NCI-H748 (cell line): Measurements from ENCODE around the gene ATG4C.
"Not testable (repeated sequence)": the region's sequence is repeated elsewhere in the genome, so short reads cannot be mapped to it uniquely, and the experiment has no call there.

Source experiments
- DNase-seq: peaks from one replicate; lab custom pipeline; 2025; ENCODE audit not compliant: unreplicated experiment; lab: John Stamatoyannopoulos, UW

Gene ATG4C

GRCh38 chr1:62774971-62775595 lies 8.8 kb upstream of the ATG4C start:
- no peak for DNase-seq

- no peak for DNase-seq
Observed at GRCh38 chr1:62778208-62778607, 5.7 kb upstream of the ATG4C start.

GRCh38 chr1:62781841-62782543 lies 1.9 kb upstream of the ATG4C start:
- DNase-seq: no peak

DNA sequence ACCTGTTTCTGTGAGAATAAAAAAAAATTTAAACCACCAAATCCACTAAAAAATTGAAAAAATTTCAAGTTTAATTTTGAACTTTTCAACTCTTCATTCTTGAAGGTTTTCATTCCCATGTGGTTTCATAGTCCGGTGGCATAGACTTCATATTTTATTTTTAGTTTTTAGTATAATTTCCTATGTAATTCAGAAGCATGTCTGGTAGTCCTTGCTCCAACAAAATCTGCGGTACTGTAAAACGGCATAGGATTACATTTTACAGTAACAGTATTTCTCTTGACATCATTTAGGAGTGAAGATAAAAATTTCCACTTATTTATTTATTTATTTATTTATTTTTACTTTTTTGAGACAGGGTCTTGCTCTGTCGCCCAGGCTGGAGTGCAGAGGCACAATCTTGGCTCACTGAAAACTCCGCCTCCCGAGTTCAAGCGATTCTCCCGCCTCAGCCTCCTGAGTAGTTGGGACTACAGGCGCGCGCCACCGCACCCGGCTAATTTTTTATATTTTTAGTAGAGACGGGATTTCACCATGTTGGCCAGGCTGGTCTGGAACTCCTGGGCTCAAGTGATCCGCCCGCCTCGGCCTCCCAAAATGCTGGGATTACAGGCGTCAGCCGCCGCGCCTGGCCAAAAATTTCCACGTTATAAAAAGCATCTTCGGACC lies 1.3 kb upstream of the ATG4C start:
- DNase-seq: not testable (repeated sequence)

GRCh38 chr1:62784509-62785365 lies 805 bp downstream of the ATG4C start:
- DNase-seq: peak; percentile 28

DNA sequence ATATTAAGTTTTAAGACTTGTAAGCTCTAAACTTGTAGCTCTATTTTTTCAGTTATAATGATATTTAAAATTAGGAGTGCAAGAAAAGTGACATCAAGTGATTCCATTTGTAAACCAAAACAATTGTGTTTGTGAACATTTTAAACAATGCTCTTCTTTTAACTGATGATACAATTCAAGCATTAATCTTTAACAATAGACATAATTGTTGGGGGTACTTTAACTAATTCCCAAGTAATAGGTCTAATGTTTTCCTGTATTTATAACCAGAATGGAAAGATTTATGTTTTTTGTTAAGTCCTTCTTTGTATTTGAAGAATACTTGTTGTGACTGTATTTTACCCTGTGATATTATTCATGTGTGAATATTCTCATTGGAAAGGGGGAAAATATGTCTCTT lies 6.8 kb downstream of the ATG4C start:
- DNase-seq: no peak

- DNase-seq: no peak
Observed at GRCh38 chr1:62794053-62794452, 10.1 kb downstream of the ATG4C start.

GRCh38 chr1:62796221-62796620 lies 12.3 kb downstream of the ATG4C start:
- DNase-seq: no peak

DNA sequence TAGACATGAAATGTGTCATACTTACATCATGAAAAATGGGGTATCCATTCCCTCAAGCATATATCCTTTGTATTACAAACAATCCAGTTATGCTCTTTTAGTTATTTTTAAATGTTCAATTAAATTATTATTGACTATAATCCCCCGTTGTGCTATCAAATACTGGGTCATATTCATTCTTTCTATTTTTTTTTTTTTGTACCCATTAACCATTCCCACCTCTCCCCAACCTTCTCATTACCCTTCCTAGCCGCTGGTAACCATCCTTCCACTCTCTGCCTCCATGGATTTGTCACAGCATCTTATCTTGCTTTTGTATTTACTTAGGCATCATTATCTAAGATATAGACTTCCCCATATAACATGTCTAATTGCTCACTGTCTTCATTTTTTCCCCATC lies 15.8 kb downstream of the ATG4C start:
- DNase-seq: no peak

GRCh38 chr1:62800281-62800680 lies 16.3 kb downstream of the ATG4C start:
- no peak for DNase-seq

DNA sequence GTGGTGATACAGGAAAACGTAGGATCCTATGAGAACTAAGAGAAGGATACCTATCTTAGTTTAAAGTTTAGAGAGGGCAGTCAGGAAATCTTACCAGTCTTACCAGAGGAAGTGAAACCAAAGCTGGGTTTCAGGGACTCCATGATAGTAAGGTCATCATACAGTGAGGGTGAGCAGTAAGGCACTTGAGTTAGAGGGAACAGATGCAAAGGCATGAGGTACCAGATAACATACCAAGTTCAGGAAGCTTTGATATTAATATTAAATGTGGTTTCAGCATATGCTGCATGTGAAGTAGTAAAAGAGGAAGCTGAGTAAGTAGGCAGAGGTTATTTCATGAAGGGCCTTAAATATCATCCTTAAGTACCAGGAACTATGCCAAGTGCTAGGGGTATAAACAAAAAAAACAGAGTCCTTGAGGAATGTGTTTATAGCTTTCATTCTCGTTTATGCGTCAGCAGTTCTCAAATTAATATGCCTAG lies 16.9 kb downstream of the ATG4C start:
- no peak for DNase-seq

GRCh38 chr1:62809788-62810187 lies 25.9 kb downstream of the ATG4C start:
- no peak for DNase-seq

DNA sequence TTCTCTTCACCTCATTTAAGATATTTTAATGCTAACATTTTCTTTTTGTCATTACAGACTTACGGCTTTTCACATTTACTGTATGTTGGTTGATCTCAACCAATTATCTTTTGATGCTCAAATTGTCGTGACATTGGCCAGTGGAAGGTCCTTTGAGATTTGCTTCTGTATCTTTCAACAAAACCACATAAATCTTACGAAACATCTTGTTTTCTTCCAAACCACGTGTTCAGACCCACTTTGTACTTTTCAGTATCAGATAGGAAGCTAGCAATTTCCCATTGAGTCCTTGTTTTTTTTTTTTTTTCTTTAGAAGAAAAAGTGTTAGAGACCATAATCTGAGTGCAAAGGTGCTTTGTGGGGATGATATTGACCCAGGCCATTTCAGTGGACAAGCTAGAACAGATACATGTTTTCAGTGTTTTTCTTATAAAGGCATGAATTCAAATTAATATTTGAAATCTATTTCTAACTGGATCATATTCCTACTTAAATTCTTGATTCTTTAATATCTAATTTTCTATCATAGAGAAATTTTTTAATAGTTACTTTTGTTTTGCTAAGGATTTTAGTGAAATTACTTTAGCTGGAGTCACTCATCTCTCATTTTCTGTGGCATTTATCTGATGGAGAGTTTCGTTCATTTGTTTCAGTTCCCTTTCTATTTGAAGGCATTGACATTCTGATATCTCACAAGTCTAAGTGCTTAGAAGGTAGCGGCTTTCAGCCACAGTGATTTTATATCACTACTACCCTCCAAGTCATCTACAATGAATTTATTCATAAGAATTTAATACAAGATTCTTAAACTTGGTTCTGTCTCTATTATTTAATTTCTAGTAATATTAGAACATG lies 26.7 kb downstream of the ATG4C start:
- no peak for DNase-seq

DNA sequence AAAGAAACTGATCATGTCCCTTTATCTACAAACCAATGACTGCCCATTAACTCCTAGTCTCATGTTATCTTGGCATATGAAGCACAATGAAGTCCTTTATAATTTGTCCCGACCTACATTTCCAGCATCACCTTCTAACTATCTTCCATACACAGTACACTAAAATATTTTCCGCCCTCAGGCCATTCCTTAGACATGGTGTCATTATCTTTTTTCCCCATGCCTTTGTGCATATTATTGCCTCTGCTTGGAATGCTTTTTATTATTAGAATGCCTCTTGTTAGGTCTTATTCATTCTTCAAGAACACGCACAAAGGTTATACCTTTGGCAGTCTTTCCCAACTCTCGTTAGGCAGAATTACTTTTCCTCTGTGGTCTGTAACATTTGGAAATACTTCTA lies 39.6 kb downstream of the ATG4C start:
- DNase-seq: no peak

DNA sequence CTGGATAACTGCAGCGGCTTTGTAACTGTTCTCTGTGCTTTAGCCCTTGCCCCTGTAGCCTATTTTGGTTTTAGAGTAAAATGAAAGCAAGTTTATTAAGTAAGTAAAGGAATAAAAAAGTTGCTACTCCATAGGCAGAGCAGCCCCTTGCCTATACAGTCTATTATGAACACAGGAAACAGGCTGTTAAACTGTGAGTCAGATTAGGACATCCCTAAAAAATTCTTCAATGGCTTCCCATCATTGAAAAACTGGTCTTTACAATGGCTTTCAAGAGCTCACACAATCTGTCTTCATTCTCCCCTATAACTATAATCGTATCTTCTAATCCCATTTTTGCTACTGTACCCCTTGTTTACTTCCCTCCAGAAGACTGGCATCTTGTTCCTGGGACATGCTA lies 43.0 kb downstream of the ATG4C start:
- DNase-seq: no peak

- DNase-seq: not testable (repeated sequence)
Observed at GRCh38 chr1:62827786-62828185, 43.9 kb downstream of the ATG4C start.

- no peak for DNase-seq
Observed at GRCh38 chr1:62832276-62832675, 48.3 kb downstream of the ATG4C start.

DNA sequence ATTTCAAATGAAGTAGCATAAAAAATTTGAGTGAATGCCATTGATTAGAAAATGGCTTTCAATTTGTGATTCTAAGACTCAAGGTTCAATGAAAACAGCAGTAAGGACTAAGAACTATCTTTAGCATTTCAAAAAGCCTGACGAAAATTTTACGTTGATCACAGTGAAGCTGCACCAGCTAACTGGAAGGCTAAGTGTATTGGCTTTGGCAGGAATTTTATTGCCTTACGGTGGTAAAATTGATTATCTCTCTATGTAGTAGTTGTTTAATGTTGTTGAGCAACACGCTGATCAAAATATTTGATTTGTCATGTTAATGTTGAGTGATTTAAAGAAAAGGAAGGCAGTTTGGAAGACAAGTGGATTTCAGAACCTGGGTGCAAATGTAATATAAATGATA lies 49.6 kb downstream of the ATG4C start:
- no peak for DNase-seq

DNA sequence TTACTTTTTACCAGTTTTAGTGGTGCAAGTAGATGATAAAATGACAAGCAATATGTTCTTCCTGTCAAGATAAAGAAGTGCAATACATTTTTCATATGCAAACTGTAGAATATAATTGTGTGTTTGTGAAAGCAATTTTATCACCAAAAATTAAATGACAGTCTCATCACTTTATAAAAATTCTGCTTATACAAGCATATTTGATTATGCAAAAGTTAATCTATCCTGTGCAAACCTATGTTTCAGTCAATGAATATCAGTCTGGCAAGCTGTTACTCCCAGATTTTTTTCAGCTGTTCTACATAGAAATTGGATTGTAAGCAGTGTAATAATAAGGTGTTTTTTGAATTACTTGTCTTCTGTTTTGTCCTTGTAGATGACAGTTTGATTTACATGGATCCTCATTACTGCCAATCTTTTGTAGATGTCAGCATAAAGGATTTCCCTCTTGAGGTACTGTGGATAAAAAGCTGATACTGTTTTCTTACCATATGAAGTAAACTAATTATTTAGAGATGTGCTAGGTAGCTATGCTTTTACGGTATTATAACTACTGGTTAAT lies 50.5 kb downstream of the ATG4C start:
- no peak for DNase-seq
